IMR-90 (cell line): ENCODE data around the gene ANAPC5. TPM values are rescaled to one million over a fixed set of nuclear protein-coding genes. Genes with fewer than 3 reads are reported as not detected.

ENCODE experiments used
- ATAC-seq: fragments of 200-7000 bp; cut with Tn5 transposase; 2 replicates; pipeline ENCODE4 v1.9.1; 2020; ENCODE audit warnings: low read depth, mild to moderate bottlenecking, moderate library complexity
- BruUV-seq: library from RNA; stranded (reverse); fragments of 400-500 nt; replicated peaks from 2 replicates; lab custom pipeline; 2021; lab: Mats Ljungman, UMichigan
- CTCF ChIA-PET: fragments of 300-600 bp; formaldehyde crosslinking; extraction: SDS; loops from one replicate; lab custom pipeline; 2021; ENCODE audit warnings: antibody characterized with exemption; lab: Yijun Ruan, JAX
- POLR2A ChIA-PET: fragments of 300-600 bp; sonication (Branson Sonifier 250); formaldehyde crosslinking; loops from one replicate; lab custom pipeline; 2022; ENCODE audit warnings: antibody characterized with exemption; ENCODE audit not compliant: unreplicated experiment; lab: Charles Lee
- DNase-seq: peaks from one replicate; pipeline ENCODE4 v3.0.0; 2013
- H2AFZ ChIP-seq: replicated peaks from 2 replicates; pipeline ENCODE3; 2013; ENCODE audit warnings: low read length, mild to moderate bottlenecking; ENCODE audit not compliant: poor library complexity
- H2AK5ac ChIP-seq: 2 replicates; pipeline ENCODE4 v1.6.1; 2013; ENCODE audit warnings: low read depth, low read length, inconsistent platforms
- H2AK9ac ChIP-seq: replicated peaks from 2 replicates; pipeline ENCODE3; 2013; ENCODE audit warnings: mild to moderate bottlenecking, low read depth, low read length, moderate library complexity; ENCODE audit not compliant: poor library complexity
- H2BK120ac ChIP-seq: 2 replicates; pipeline ENCODE4 v1.6.1; 2013; ENCODE audit warnings: low read depth, low read length, inconsistent platforms
- H2BK15ac ChIP-seq: 3 replicates; pipeline ENCODE4 v1.6.1; 2013; ENCODE audit warnings: low read depth, low read length, inconsistent platforms
- H2BK20ac ChIP-seq: 2 replicates; pipeline ENCODE4 v1.6.1; 2013; ENCODE audit warnings: low read depth, mild to moderate bottlenecking, inconsistent platforms, low read length, moderate library complexity
- H2BK5ac ChIP-seq: 2 replicates; pipeline ENCODE4 v1.6.1; 2013; ENCODE audit warnings: mild to moderate bottlenecking, low read depth, low read length, inconsistent platforms; ENCODE audit not compliant: poor library complexity, severe bottlenecking
- H3K14ac ChIP-seq: replicated peaks from 2 replicates; pipeline ENCODE4 v1.6.1; 2013; ENCODE audit warnings: low read depth, low read length, inconsistent platforms
- H3K18ac ChIP-seq: 2 replicates; pipeline ENCODE4 v1.6.1; 2013; ENCODE audit warnings: low read depth, low read length, control low read depth
- H3K23ac ChIP-seq: 2 replicates; pipeline ENCODE4 v1.6.1; 2013; ENCODE audit warnings: low read depth, low read length, inconsistent platforms
- H3K27ac ChIP-seq: 2 replicates; pipeline ENCODE4 v1.5.1; 2013; ENCODE audit warnings: mild to moderate bottlenecking, control low read depth, low read length; ENCODE audit not compliant: insufficient read depth
- H3K27me3 ChIP-seq: 2 replicates; pipeline ENCODE4 v1.6.1; 2013; ENCODE audit warnings: low read length; ENCODE audit not compliant: control insufficient read depth, insufficient read depth
- H3K36me3 ChIP-seq: 2 replicates; pipeline ENCODE4 v1.6.1; 2013; ENCODE audit warnings: low read length, mixed read lengths; ENCODE audit not compliant: control insufficient read depth, insufficient read depth
- H3K4ac ChIP-seq: 2 replicates; pipeline ENCODE4 v1.6.1; 2013; ENCODE audit warnings: low read depth, low read length, inconsistent platforms
- H3K4me1 ChIP-seq: 2 replicates; pipeline ENCODE4 v1.6.1; 2013; ENCODE audit warnings: low read length, mixed read lengths; ENCODE audit not compliant: control insufficient read depth, insufficient read depth
- H3K4me2 ChIP-seq: 2 replicates; pipeline ENCODE4 v1.6.1; 2013; ENCODE audit warnings: low read depth, mild to moderate bottlenecking, control low read depth, low read length, moderate library complexity
- H3K4me3 ChIP-seq: 2 replicates; pipeline ENCODE4 v1.5.1; 2013; ENCODE audit warnings: low read depth, mild to moderate bottlenecking, control low read depth, low read length, moderate library complexity; ENCODE audit not compliant: insufficient read depth
- H3K56ac ChIP-seq: 2 replicates; pipeline ENCODE4 v1.6.1; 2013; ENCODE audit warnings: low read length, inconsistent platforms; ENCODE audit not compliant: insufficient read depth; ENCODE audit errors: extremely low read depth
- H3K79me1 ChIP-seq, 2 experiments: 2 replicates each; pipeline ENCODE4 v1.6.1; 2013; ENCODE audit warnings: low read length in 2 of 2, inconsistent platforms in 1 of 2, low read depth in 1 of 2
- H3K9ac ChIP-seq: 2 replicates; pipeline ENCODE4 v1.6.1; 2013; ENCODE audit warnings: low read depth, low read length, control low read depth
- H3K9me1 ChIP-seq: 2 replicates; pipeline ENCODE4 v1.6.1; 2013; ENCODE audit warnings: low read length, inconsistent platforms; ENCODE audit not compliant: insufficient read depth
- H3K9me3 ChIP-seq: 2 replicates; pipeline ENCODE4 v1.6.1; 2013; ENCODE audit warnings: low read length; ENCODE audit not compliant: control insufficient read depth, insufficient read depth
- H4K20me1 ChIP-seq: 2 replicates; pipeline ENCODE4 v1.6.1; 2013; ENCODE audit warnings: low read length, inconsistent platforms; ENCODE audit not compliant: insufficient read depth
- H4K5ac ChIP-seq: 2 replicates; pipeline ENCODE4 v1.6.1; 2013; ENCODE audit warnings: mild to moderate bottlenecking, low read depth, low read length, control low read depth
- H4K8ac ChIP-seq, 2 experiments: 2 replicates each; pipeline ENCODE4 v1.6.1; 2013; ENCODE audit warnings: low read depth in 2 of 2, low read length in 2 of 2, control low read depth in 1 of 2, inconsistent platforms in 1 of 2
- H4K91ac ChIP-seq: 2 replicates; pipeline ENCODE4 v1.6.1; 2013; ENCODE audit warnings: low read depth, low read length, inconsistent platforms; ENCODE audit not compliant: insufficient read depth
- BHLHE40 ChIP-seq: fragments of 150-350 bp; IDR thresholded peaks from 2 replicates; pipeline ENCODE4 v1.6.1; 2016; ENCODE audit warnings: mild to moderate bottlenecking, low read depth, low read length
- CEBPB ChIP-seq: IDR thresholded peaks from 2 replicates; pipeline ENCODE4 v1.6.1; 2012; ENCODE audit warnings: low read depth, low read length, improper control_type of control experiment
- CHD1 ChIP-seq: IDR thresholded peaks from 2 replicates; pipeline ENCODE4 v1.6.1; 2012; ENCODE audit warnings: low read depth, low read length, improper control_type of control experiment
- CTCF ChIP-seq: conservative IDR thresholded peaks from 2 replicates; pipeline ENCODE4 v1.5.1; 2012; ENCODE audit warnings: mild to moderate bottlenecking, low read depth, low read length, improper control_type of control experiment
- ELK1 ChIP-seq: fragments of 150-350 bp; IDR thresholded peaks from 2 replicates; pipeline ENCODE4 v1.6.1; 2016; ENCODE audit warnings: low read depth, mild to moderate bottlenecking, low read length, moderate library complexity, borderline replicate concordance
- FOS ChIP-seq: fragments of 150-350 bp; IDR thresholded peaks from 2 replicates; pipeline ENCODE4 v1.6.1; 2016; ENCODE audit warnings: low read depth, low read length
- MAFK ChIP-seq: IDR thresholded peaks from 2 replicates; pipeline ENCODE4 v1.6.1; 2012; ENCODE audit warnings: low read depth, low read length, improper control_type of control experiment
- MAZ ChIP-seq: IDR thresholded peaks from 2 replicates; pipeline ENCODE4 v1.6.1; 2012; ENCODE audit warnings: low read depth, mild to moderate bottlenecking, low read length, improper control_type of control experiment, moderate library complexity, borderline replicate concordance
- MXI1 ChIP-seq: IDR thresholded peaks from 2 replicates; pipeline ENCODE4 v1.6.1; 2012; ENCODE audit warnings: low read depth, mild to moderate bottlenecking, low read length, moderate library complexity, borderline replicate concordance
- NFE2L2 ChIP-seq: fragments of 150-350 bp; IDR thresholded peaks from 2 replicates; pipeline ENCODE4 v1.6.1; 2016; ENCODE audit warnings: low read depth, mild to moderate bottlenecking, low read length
- POLR2A ChIP-seq: IDR thresholded peaks from 2 replicates; pipeline ENCODE4 v1.6.1; 2012; ENCODE audit warnings: mild to moderate bottlenecking, low read depth, low read length
- RAD21 ChIP-seq: IDR thresholded peaks from 2 replicates; pipeline ENCODE4 v1.6.1; 2012; ENCODE audit warnings: low read length, improper control_type of control experiment
- RCOR1 ChIP-seq: IDR thresholded peaks from 2 replicates; pipeline ENCODE4 v1.6.1; 2012; ENCODE audit warnings: mild to moderate bottlenecking, low read length, improper control_type of control experiment; ENCODE audit not compliant: insufficient replicate concordance
- RFX5 ChIP-seq: IDR thresholded peaks from 2 replicates; pipeline ENCODE4 v1.8.0; 2012; ENCODE audit warnings: low read depth, mild to moderate bottlenecking, low read length, moderate library complexity
- SMC3 ChIP-seq: fragments of 150-350 bp; IDR thresholded peaks from 2 replicates; pipeline ENCODE4 v1.6.1; 2016; ENCODE audit warnings: low read depth, mild to moderate bottlenecking, antibody characterized with exemption, low read length, moderate library complexity
- USF2 ChIP-seq: fragments of 150-350 bp; IDR thresholded peaks from 2 replicates; pipeline ENCODE4 v1.6.1; 2017; ENCODE audit warnings: mild to moderate bottlenecking, antibody characterized with exemption, low read length, low read depth
- WGBS, 2 experiments: methylation state at CpG; one replicate each; pipeline versions ENCODE4 v1.1.5 to v1.1.7; 2013; ENCODE audit warnings: missing lambda C conversion rate in 2 of 2; ENCODE audit not compliant: insufficient read length in 1 of 2; ENCODE audit errors: extremely low coverage in 2 of 2; 5-methylcytosine and 5-hydroxymethylcytosine counted together
- dilution Hi-C: fragments of 300-500 bp; cut with HindIII; formaldehyde crosslinking; loops from one replicate; pipeline ENCODE4 v1.14.3; 2018; ENCODE audit warnings: low sequenced_read_pairs; ENCODE audit not compliant: unreplicated experiment
- in situ Hi-C: fragments of 300-500 bp; cut with MboI; formaldehyde crosslinking; loops from 3 replicates; pipeline ENCODE4 v1.14.3; 2019; ENCODE audit warnings: low sequenced_read_pairs, inconsistent platforms, mixed read lengths
- intact Hi-C: fragments of 100-400 bp; cut with micrococcal nuclease; formaldehyde crosslinking; loops from 2 replicates; pipeline ENCODE4 v1.10.0; 2022
- polyA plus RNA-seq, 3 experiments: library from polyadenylated mRNA; depleted of rRNA; stranded (reverse); fragments of >200 nt; gene quantifications; 2 replicates each; pipeline ENCODE4 v1.2.3, GENCODE V29; 2012; ENCODE audit warnings: low replicate concordance in 1 of 3
- total RNA-seq: library from RNA; depleted of rRNA; stranded (reverse); fragments of >200 nt; gene quantifications from 2 replicates; pipeline ENCODE4 v1.2.3, GENCODE V29; 2012

ANAPC5 gene
- total and polyA plus RNA-seq, 2 of the 4 experiments (the other 2 are of a cell fraction): 157 to 211 TPM

GRCh38 chr12:121264951-121265515 lies 87.2 kb downstream of the ANAPC5 start:
- CTCF ChIA-PET: no interaction called here

More at GRCh38 chr12:121264951-121265515, 87.2 kb downstream of the ANAPC5 start:
- dilution Hi-C loops (no loop called here), in situ Hi-C loops (no loop called here), intact Hi-C loops (no loop called here)
- Histone ChIP-seq H3K36me3 (peaks cover 49% of the 10 kb centered on the region), H4K91ac (no peak overlapping the region), H3K4ac (no peak overlapping the region), H3K4me2 (no peak overlapping the region), H3K23ac (no peak overlapping the region), H3K27ac (no peak overlapping the region), H3K9ac (no peak overlapping the region), H3K14ac (no peak overlapping the region), H3K4me1 (no peaks in the 10 kb centered on the region), H2BK15ac (no peak overlapping the region), H3K18ac (no peak overlapping the region), H3K9me3 (no peaks in the 10 kb centered on the region), H2AK9ac (no peak overlapping the region), H2AFZ (no peak overlapping the region), H2BK20ac (no peak overlapping the region), H4K20me1 (no peaks in the 10 kb centered on the region), H3K27me3 (no peaks in the 10 kb centered on the region), H2BK120ac (no peak overlapping the region), H3K56ac (no peak overlapping the region), H3K4me3 (no peak overlapping the region), H2BK5ac (no peak overlapping the region), H4K5ac (no peak overlapping the region), H2AK5ac (no peak overlapping the region), H3K79me1 (no peaks in the 10 kb centered on the region; a peak in 1 of 4 replicates), H3K9me1 (no peaks in the 10 kb centered on the region), H4K8ac (no peak overlapping the region)
- DNase-seq: no peak
- POLR2A ChIA-PET: no interaction called here
- TF ChIP-seq ELK1: no peak
- no peak for TF ChIP-seq MAZ
- TF ChIP-seq CEBPB: no peak
- TF ChIP-seq CTCF: no peak
- TF ChIP-seq MAFK: no peak
- TF ChIP-seq SMC3: no peak
- TF ChIP-seq BHLHE40: no peak
- no peak for TF ChIP-seq POLR2A
- no peak for TF ChIP-seq NFE2L2
- no peak for TF ChIP-seq CHD1
- no peak for TF ChIP-seq FOS
- no peak for TF ChIP-seq RFX5
- TF ChIP-seq MXI1: no peak
- no peak for TF ChIP-seq RAD21
- TF ChIP-seq USF2: no peak
- no peak for TF ChIP-seq RCOR1
- no peak for ATAC-seq
- no TSS peak for BruUV-seq
- WGBS, 2 experiments: 95% methylated on average over 5 of the region's 10 CpGs; no CpG with 5 or more reads in 1 of the 2 experiments
